Measurements from ENCODE around the gene OOSP1.

Gene OOSP1

DNA sequence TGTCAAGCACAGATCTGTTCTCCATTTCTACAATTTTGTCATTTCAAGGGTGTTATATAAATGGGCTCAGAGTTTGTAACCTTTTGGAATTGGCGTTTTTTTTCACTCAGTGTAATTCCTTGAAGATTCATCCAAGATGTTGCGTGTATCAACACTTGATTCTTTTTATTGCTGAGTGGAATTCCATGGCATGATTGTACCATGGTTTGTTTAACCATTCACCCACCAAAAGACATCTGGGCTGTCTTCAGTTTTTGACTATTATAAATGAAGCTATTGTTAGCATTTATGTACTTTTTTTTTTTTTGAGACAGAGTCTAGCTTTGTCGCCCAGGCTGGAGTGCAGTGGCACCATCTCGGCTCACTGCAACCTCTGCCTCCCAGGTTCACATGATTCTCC lies 2.9 kb downstream of the OOSP1 start:
- FAIRE-seq = no peak
- no peak for DNase-seq (ENCODE audit: insufficient read length, low spot score)
- no peak for TF ChIP-seq CTCF (IDR thresholded peaks at IDR 0.05; ENCODE audit: insufficient read depth, missing control alignments)

- FAIRE-seq = no peak
- no peak for DNase-seq (ENCODE audit: insufficient read length, low spot score)
- no peak for TF ChIP-seq CTCF (IDR thresholded peaks at IDR 0.05; ENCODE audit: insufficient read depth, missing control alignments)
Measured at GRCh38 chr11:59943997-59944714, 5.9 kb downstream of the OOSP1 start.

DNA sequence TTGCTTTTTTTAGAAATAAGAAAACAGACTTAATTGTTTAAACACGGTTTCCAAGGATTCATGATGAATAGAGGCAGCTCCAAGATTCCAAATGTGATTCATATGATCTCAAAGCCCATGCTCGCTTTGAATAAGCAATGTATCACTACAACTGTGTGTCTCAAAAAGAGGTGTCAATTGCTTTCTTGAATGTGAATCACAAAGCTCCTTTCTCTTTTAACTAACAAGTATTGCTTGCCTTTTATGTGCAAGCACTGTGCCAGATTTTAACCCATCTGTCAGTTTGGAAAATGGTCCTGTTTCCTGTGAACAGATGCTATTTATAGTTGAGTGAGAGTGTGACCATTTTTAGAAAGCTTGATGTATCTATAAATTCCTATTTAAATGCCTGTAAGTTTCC lies 6.5 kb downstream of the OOSP1 start:
- FAIRE-seq (no peak), DNase-seq (ENCODE audit: insufficient read length, low spot score) (no peak)
- TF ChIP-seq CTCF (IDR thresholded peaks at IDR 0.05; ENCODE audit: insufficient read depth, missing control alignments) = no peak

GRCh38 chr11:59953463-59954218 lies 15.4 kb downstream of the OOSP1 start:
- TF ChIP-seq CTCF (IDR thresholded peaks at IDR 0.05; ENCODE audit: insufficient read depth, missing control alignments) = no peak
- FAIRE-seq (no peak), DNase-seq (ENCODE audit: insufficient read length, low spot score) (no peak)

- TF ChIP-seq CTCF (IDR thresholded peaks at IDR 0.05; ENCODE audit: insufficient read depth, missing control alignments) = no peak
- DNase-seq (ENCODE audit: insufficient read length, low spot score) (no peak), FAIRE-seq (no peak)
Measured at GRCh38 chr11:59954219-59954847, 16.1 kb downstream of the OOSP1 start.

DNA sequence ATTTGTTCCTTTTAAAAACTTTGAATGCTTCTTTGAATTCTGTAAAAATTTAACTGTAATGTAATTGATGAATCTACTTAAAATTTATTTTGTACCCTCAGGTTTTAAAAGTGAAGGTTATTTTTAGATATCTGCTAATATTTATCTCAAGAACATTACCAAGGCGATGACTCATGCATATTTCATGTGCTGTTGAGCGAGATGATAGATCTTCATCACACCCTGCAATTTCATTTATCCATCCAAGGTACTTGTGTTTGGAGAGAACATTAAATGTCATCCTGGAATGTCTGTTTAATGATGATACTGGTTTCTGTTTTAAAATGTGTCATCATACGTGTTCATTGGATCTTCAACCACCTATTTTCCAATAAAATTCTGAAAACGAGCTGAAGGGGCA lies 18.9 kb downstream of the OOSP1 start:
- FAIRE-seq = no peak
- no peak for DNase-seq (ENCODE audit: insufficient read length, low spot score)
- TF ChIP-seq CTCF (IDR thresholded peaks at IDR 0.05; ENCODE audit: insufficient read depth, missing control alignments) = no peak

Data from D721Med (cell line).